Measurements from ENCODE around the gene LRPPRC. TPM values are rescaled to one million over a fixed set of nuclear protein-coding genes. Genes with fewer than 3 reads are reported as not detected.
"Not testable (repeated sequence)": the region's sequence is repeated elsewhere in the genome, so short reads cannot be mapped to it uniquely, and the experiment has no call there.

The LRPPRC gene
- total RNA-seq, 1 donor from 2014 or later, result 85.8 TPM

GRCh38 chr2:43934567-43934966, 61.2 kb downstream of the LRPPRC start:
- Histone ChIP-seq H3K27ac (replicated peaks) (no peak overlapping the region), H3K9me3 (replicated peaks) (no peaks in the 10 kb centered on the region), H3K27me3 (ENCODE audit: low read depth) (no peaks in the 10 kb centered on the region), H3K36me3 (peaks cover 28% of the 10 kb centered on the region), H3K4me3 (no peak overlapping the region), H3K4me1 (peaks cover 13% of the 10 kb centered on the region)
- no peak for TF ChIP-seq CTCF (IDR thresholded peaks at IDR 0.05; ENCODE audit: borderline replicate concordance)
- intact Hi-C loops (cut with micrococcal nuclease), result no loop called here
- no peak for DNase-seq

GRCh38 chr2:43931293-43931692, 64.5 kb downstream of the LRPPRC start:
- H3K36me3 ChIP-seq, result peaks cover 28% of the 10 kb centered on the region

GRCh38 chr2:43927442-43927841, 68.3 kb downstream of the LRPPRC start:
- intact Hi-C loops (cut with micrococcal nuclease), result no loop called here
- Histone ChIP-seq H3K27me3 (ENCODE audit: low read depth) (no peaks in the 10 kb centered on the region), H3K4me1 (no peaks in the 10 kb centered on the region), H3K4me3 (no peak overlapping the region), H3K36me3 (peaks cover 41% of the 10 kb centered on the region), H3K27ac (replicated peaks) (no peak overlapping the region), H3K9me3 (replicated peaks) (no peaks in the 10 kb centered on the region)
- no peak for TF ChIP-seq CTCF (IDR thresholded peaks at IDR 0.05; ENCODE audit: borderline replicate concordance)
- no peak for DNase-seq

More at GRCh38 chr2:43931293-43931692, 64.5 kb downstream of the LRPPRC start:
- intact Hi-C loops (cut with micrococcal nuclease), result no loop called here
- Histone ChIP-seq H3K9me3 (replicated peaks) (no peaks in the 10 kb centered on the region), H3K4me1 (no peaks in the 10 kb centered on the region), H3K27me3 (ENCODE audit: low read depth) (no peaks in the 10 kb centered on the region), H3K27ac (replicated peaks) (no peak overlapping the region), H3K4me3 (no peak overlapping the region)
- DNase-seq, result no peak
- TF ChIP-seq CTCF (IDR thresholded peaks at IDR 0.05; ENCODE audit: borderline replicate concordance), result no peak

DNA sequence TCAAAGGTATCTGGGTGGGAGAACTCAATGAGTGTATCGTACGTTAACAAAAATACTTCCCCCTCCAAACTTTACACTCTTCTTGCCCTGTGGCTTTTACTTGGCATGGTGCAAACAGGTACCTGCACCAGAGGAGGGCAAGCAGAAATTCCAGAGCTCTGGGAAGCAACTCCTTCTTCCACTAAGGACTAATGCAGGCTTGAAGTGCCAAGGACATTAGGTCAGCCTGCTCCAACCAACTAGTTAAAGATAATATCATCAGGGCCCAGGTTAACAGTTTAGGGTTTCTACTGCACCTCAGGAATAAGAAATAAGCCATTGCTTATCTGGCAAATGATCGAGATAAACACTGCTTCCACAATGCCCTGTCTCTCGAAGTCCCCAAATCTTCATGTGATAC, 70.4 kb downstream of the LRPPRC start:
- peaks cover 49% of the 10 kb centered on the region for H3K36me3 ChIP-seq
- TF ChIP-seq CTCF (IDR thresholded peaks at IDR 0.05; ENCODE audit: borderline replicate concordance), result no peak
- intact Hi-C loops (cut with micrococcal nuclease), result no loop called here

GRCh38 chr2:43924463-43924862, 71.3 kb downstream of the LRPPRC start:
- Histone ChIP-seq H3K4me3 (no peak overlapping the region), H3K36me3 (peaks cover 49% of the 10 kb centered on the region), H3K9me3 (replicated peaks) (no peaks in the 10 kb centered on the region), H3K27ac (replicated peaks) (no peak overlapping the region), H3K27me3 (ENCODE audit: low read depth) (no peaks in the 10 kb centered on the region), H3K4me1 (no peaks in the 10 kb centered on the region)
- intact Hi-C loops (cut with micrococcal nuclease), result no loop called here
- DNase-seq, result no peak
- no peak for TF ChIP-seq CTCF (IDR thresholded peaks at IDR 0.05; ENCODE audit: borderline replicate concordance)

More for the DNA sequence above, 70.4 kb downstream of the LRPPRC start:
- DNase-seq, result no peak
- H3K9me3 ChIP-seq (replicated peaks), result no peaks in the 10 kb centered on the region
- H3K4me1 ChIP-seq, result no peaks in the 10 kb centered on the region
- no peak overlapping the region for H3K27ac ChIP-seq (replicated peaks)
- H3K4me3 ChIP-seq, result no peak overlapping the region
- no peaks in the 10 kb centered on the region for H3K27me3 ChIP-seq (ENCODE audit: low read depth)

DNA sequence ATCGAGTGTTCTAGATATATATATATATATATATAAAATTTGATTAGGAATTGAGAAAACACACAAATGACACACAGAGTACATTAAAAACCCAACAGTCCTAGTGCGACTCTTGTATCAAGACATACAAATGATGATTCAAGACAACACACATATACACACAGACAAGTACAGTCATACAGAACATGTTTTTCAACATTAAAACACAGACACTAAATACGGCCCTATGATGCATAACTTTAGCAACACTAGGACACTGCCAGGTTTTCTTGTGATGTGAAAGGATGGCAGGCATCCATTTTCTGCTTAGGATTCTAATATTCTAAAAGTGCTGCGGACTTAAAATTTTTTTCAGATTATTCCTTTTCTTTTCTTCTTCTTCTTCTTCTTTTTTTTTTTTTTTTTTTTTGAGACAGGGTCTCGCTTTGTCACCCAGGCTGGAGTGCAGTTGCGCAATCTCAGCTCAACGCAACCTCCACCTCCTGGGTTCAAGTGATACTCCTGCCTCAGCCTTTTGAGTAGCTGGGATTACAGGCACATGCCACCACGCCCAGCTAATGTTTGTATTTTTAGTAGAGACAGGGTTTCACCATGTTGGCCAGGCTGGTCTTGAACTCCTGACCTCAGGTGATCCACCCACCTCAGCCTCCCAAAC, 84.5 kb downstream of the LRPPRC start:
- H3K27ac ChIP-seq (replicated peaks); H3K9me3 ChIP-seq (replicated peaks); H3K4me3 ChIP-seq; intact Hi-C loops (cut with micrococcal nuclease); H3K27me3 ChIP-seq (ENCODE audit: low read depth); DNase-seq; H3K4me1 ChIP-seq: not testable (repeated sequence)
- peaks cover 65% of the 10 kb centered on the region for H3K36me3 ChIP-seq
